Vagina (tissue), 2 donors: ENCODE measurements around the gene ACTR1A. TPM values are rescaled to one million over a fixed set of nuclear protein-coding genes. Genes with fewer than 3 reads are reported as not detected.
"Not testable (repeated sequence)": the region's sequence is repeated elsewhere in the genome, so short reads cannot be mapped to it uniquely, and the experiment has no call there.

Experiments used
- DNase-seq, 2 donors: peaks; one replicate each; pipeline ENCODE4 v3.0.0-alpha.2; 2017; ENCODE audit errors: extremely low spot score in 2 of 2
- H3K27ac ChIP-seq: fragments of 200-600 bp; sonication (generic); one replicate; pipeline ENCODE4 v1.5.1; 2019
- H3K27me3 ChIP-seq: fragments of 200-600 bp; sonication (generic); one replicate; pipeline ENCODE4 v1.5.1; 2019
- H3K36me3 ChIP-seq, 2 donors: fragments of 200-600 bp; sonication (generic); one replicate each; pipeline ENCODE4 v1.5.1; 2017 to 2019
- H3K4me1 ChIP-seq: fragments of 200-600 bp; sonication (generic); one replicate; pipeline ENCODE4 v1.5.1; 2019
- H3K4me3 ChIP-seq, 2 donors: fragments of 200-600 bp; sonication (generic); 1 replicate in 1 of 2; 2 replicates in 1 of 2; pipeline ENCODE4 v1.5.1; 2016 to 2019
- H3K9me3 ChIP-seq: fragments of 200-600 bp; sonication (generic); one replicate; pipeline ENCODE4 v1.5.1; 2019
- CTCF ChIP-seq, 3 experiments: fragments of 450-650 bp in 2 of 3; fragments of 200-600 bp in 1 of 3; sonication (generic) in 1 of 3; IDR thresholded peaks; one replicate each; pipeline ENCODE4 v1.5.1; 2017 to 2019; ENCODE audit warnings: antibody characterized with exemption in 3 of 3, mild to moderate bottlenecking in 2 of 3, moderate library complexity in 2 of 3
- POLR2A ChIP-seq, 2 donors: fragments of 450-650 bp; IDR thresholded peaks; one replicate each; pipeline ENCODE4 v1.6.1; 2017; ENCODE audit warnings: antibody characterized with exemption in 2 of 2, mild to moderate bottlenecking in 2 of 2, moderate library complexity in 2 of 2
- POLR2AphosphoS5 ChIP-seq, 2 donors: sonication (generic); formaldehyde crosslinking; IDR thresholded peaks; one replicate each; pipeline ENCODE4 v1.9.0; 2017; ENCODE audit warnings: antibody characterized with exemption in 2 of 2, mild to moderate bottlenecking in 2 of 2, low read depth in 1 of 2; ENCODE audit not compliant: insufficient read depth in 1 of 2
- intact Hi-C: fragments of 100-400 bp; cut with DNase I; formaldehyde crosslinking; loops from one replicate; pipeline ENCODE4 v1.15.1; 2023
- total RNA-seq: library from RNA; depleted of rRNA; stranded (reverse); fragments of >200 nt; gene quantifications from one replicate; pipeline ENCODE4 v1.2.3, GENCODE V29; 2016

ACTR1A gene
- total RNA-seq, 1 donor from 2014 or later, result 74.2 TPM

DNA sequence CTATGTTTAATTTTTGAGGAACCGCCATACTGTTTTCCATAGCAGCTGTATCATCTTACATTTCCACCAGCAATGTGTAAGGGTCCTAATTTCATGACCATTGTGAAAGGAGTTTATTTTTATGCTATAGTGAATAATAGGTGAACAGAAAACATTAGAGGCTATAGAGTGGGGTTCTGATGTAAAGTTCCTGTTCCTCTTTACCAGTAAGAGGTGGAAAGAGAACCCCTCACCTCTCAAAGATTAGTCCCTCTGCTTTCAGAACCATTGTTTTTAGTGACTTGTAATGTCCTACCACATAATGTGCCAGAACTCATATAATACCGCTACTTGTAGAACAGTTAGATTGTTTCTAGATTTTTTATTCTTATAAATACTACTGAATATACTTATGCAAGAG lies 35.4 kb upstream of the ACTR1A start:
- Histone ChIP-seq H3K36me3 (no peaks in the 10 kb centered on the region), H3K4me1 (no peaks in the 10 kb centered on the region), H3K27me3 (no peaks in the 10 kb centered on the region), H3K9me3 (no peaks in the 10 kb centered on the region), H3K4me3 (no peak overlapping the region), H3K27ac (no peak overlapping the region)
- no peak for TF ChIP-seq POLR2AphosphoS5 (IDR thresholded peaks at IDR 0.05; ENCODE audit: insufficient read depth in 1 of 2, low read depth in 1 of 2)
- TF ChIP-seq CTCF (IDR thresholded peaks at IDR 0.05), result no peak
- DNase-seq, result no peak
- intact Hi-C loops, result no loop called here

DNA sequence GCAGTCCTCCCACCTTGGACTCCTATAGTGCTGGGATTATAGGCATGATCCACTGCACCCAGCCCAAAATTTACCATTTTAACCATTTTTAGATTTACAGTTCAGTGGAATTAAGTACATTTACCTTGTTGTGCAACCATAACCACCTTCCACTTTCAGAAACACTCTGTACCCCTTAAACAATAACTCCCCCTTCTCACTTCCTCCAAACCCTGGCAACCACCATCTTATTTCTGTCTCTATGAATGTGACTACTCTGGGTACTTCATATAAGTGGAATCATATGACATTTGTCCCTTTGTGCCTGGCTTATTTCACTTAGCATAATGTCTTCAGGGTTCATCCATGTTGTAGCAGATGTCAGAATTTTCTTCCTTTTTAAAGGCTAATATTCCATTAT lies 34.9 kb upstream of the ACTR1A start:
- Histone ChIP-seq H3K27me3 (no peaks in the 10 kb centered on the region), H3K36me3 (no peaks in the 10 kb centered on the region), H3K4me3 (no peak overlapping the region), H3K27ac (no peak overlapping the region), H3K9me3 (no peaks in the 10 kb centered on the region), H3K4me1 (no peaks in the 10 kb centered on the region)
- intact Hi-C loops, result no loop called here
- DNase-seq, result no peak
- TF ChIP-seq CTCF (IDR thresholded peaks at IDR 0.05) (no peak), POLR2A (IDR thresholded peaks at IDR 0.05) (no peak), POLR2AphosphoS5 (IDR thresholded peaks at IDR 0.05; ENCODE audit: insufficient read depth in 1 of 2, low read depth in 1 of 2) (no peak)

DNA sequence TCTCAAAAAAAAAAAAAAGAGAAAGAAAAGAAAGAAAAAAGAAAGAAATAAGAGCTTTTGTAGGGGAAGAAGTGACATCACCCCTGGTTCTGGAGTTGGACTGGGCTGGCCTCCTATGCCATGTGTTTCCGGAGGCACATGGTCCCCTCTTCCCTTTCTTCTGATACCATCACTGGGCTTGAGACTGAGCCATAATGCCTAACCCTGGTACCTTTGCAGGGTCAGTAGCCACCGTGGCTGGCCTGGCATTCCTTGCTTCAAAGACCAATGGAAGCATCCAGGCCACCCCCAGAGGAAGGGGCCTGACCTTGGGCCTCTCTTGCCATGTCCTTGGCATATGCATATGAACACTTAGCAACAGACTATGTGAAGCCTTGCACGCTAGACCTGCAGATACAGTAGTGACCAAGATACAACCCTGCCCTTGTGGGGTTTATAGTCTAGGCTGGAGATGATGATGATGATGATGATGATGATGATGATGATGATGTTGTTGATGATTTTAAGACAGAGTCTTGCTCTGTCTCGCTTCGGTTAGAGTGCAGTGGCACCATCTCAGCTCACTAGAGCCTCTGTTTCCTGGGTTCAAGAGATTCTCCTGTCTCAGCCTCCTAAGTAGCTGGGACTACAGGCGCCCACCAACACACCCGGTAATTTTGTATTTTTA lies 33.1 kb upstream of the ACTR1A start:
- H3K27me3 ChIP-seq, result no peaks in the 10 kb centered on the region
- no peak overlapping the region for H3K27ac ChIP-seq
- intact Hi-C loops, result no loop called here
- no peaks in the 10 kb centered on the region for H3K9me3 ChIP-seq
- DNase-seq, result no peak
- H3K4me1 ChIP-seq, result no peaks in the 10 kb centered on the region
- H3K36me3 ChIP-seq, result no peaks in the 10 kb centered on the region
- no peak for TF ChIP-seq POLR2A (IDR thresholded peaks at IDR 0.05)
- no peak for TF ChIP-seq POLR2AphosphoS5 (IDR thresholded peaks at IDR 0.05; ENCODE audit: insufficient read depth in 1 of 2, low read depth in 1 of 2)
- TF ChIP-seq CTCF (IDR thresholded peaks at IDR 0.05), result no peak
- no peak overlapping the region for H3K4me3 ChIP-seq

DNA sequence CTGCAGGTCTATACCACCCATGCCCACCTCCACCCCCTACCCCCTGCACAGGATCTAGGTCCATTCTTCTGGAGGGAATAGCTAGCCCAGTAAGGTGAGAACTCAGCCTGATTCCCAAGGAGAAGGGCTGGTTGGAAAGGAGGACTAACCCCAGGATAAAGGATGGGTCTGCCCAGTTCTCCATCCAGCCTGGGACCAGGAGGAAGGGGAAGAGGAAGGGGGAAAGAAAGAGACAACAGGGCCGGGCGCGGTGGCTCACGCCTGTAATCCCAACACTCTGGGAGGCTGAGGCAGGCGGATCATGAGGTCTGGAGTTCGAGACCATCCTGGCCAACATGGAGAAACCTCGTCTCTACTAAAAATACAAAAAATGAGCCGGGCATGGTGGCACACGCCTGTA lies 32.5 kb upstream of the ACTR1A start:
- intact Hi-C loops, H3K27ac ChIP-seq, H3K9me3 ChIP-seq, H3K4me1 ChIP-seq, DNase-seq, H3K27me3 ChIP-seq, H3K36me3 ChIP-seq, H3K4me3 ChIP-seq: not testable (repeated sequence)

GRCh38 chr10:102534333-102534732 lies 31.8 kb upstream of the ACTR1A start:
- TF ChIP-seq POLR2AphosphoS5 (IDR thresholded peaks at IDR 0.05; ENCODE audit: insufficient read depth in 1 of 2, low read depth in 1 of 2), result no peak
- TF ChIP-seq POLR2A (IDR thresholded peaks at IDR 0.05), result no peak
- TF ChIP-seq CTCF (IDR thresholded peaks at IDR 0.05), result no peak
- Histone ChIP-seq H3K4me3 (no peak overlapping the region), H3K27ac (no peak overlapping the region), H3K4me1 (no peaks in the 10 kb centered on the region), H3K27me3 (no peaks in the 10 kb centered on the region), H3K9me3 (no peaks in the 10 kb centered on the region), H3K36me3 (no peaks in the 10 kb centered on the region)
- DNase-seq, result no peak
- intact Hi-C loops, result no loop called here
